Lower leg skin (tissue), 3 donors: ENCODE results near the gene TBC1D26.
"Not testable (repeated sequence)": the region's sequence is repeated elsewhere in the genome, so short reads cannot be mapped to it uniquely, and the experiment has no call there.

Source experiments
- CTCF ChIP-seq, 3 donors: fragments of 450-650 bp; IDR thresholded peaks; one replicate each; pipeline ENCODE4 v1.5.1; 2016; ENCODE audit warnings: antibody characterized with exemption in 3 of 3, mild to moderate bottlenecking in 3 of 3, moderate library complexity in 2 of 3
- POLR2A ChIP-seq, 2 donors: fragments of 450-650 bp; IDR thresholded peaks; one replicate each; pipeline ENCODE4 v1.6.1; 2016 to 2017; ENCODE audit warnings: antibody characterized with exemption in 2 of 2, mild to moderate bottlenecking in 1 of 2, moderate library complexity in 1 of 2

DNA sequence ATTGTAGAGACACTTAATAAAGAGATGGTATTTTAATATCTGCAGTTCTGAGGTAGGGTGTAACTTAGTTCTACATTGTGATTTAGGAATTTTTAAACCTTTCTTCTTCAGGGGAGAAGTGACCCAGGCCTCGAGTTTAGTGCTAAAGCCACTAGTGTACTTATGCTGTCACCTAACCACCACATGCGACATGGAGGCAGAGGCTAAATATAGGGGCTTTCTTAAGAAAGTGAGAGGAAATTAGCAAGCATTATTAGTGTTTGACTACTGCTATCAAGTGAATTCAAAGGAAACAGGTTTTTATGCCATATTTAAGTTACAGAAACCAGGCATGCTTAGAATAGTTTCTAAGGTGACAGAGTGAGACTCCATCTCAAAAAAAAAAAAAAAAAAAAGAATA is 56.3 kb downstream of the TBC1D26 start:
- not testable (repeated sequence) for TF ChIP-seq CTCF, POLR2A (IDR thresholded peaks at IDR 0.05)
